ENCODE data around the gene STARD6.

The STARD6 gene

GRCh38 chr18:54382733-54383252, 25.1 kb upstream of the STARD6 start:
- Histone ChIP-seq H3K4me1 (ENCODE audit: control insufficient read depth, insufficient read depth, low read length) (no peaks in the 10 kb centered on the region), H3K9ac (ENCODE audit: low read length) (no peak overlapping the region), H3K27ac (ENCODE audit: low read depth, low read length) (no peak overlapping the region), H3K4me3 (ENCODE audit: low read length) (no peak overlapping the region), H3K36me3 (ENCODE audit: control insufficient read depth, insufficient read depth, low read length) (no peaks in the 10 kb centered on the region), H3K27me3 (ENCODE audit: control insufficient read depth, insufficient read depth, low read length) (no peaks in the 10 kb centered on the region)

GRCh38 chr18:54382076-54382475, 24.4 kb upstream of the STARD6 start:
- Histone ChIP-seq H3K36me3 (ENCODE audit: control insufficient read depth, insufficient read depth, low read length) (no peaks in the 10 kb centered on the region), H3K4me3 (ENCODE audit: low read length) (no peak overlapping the region), H3K27me3 (ENCODE audit: control insufficient read depth, insufficient read depth, low read length) (no peaks in the 10 kb centered on the region), H3K4me1 (ENCODE audit: control insufficient read depth, insufficient read depth, low read length) (no peaks in the 10 kb centered on the region), H3K9ac (ENCODE audit: low read length) (no peak overlapping the region), H3K27ac (ENCODE audit: low read depth, low read length) (no peak overlapping the region)

- Histone ChIP-seq H3K36me3 (ENCODE audit: control insufficient read depth, insufficient read depth, low read length) (no peaks in the 10 kb centered on the region), H3K4me1 (ENCODE audit: control insufficient read depth, insufficient read depth, low read length) (no peaks in the 10 kb centered on the region), H3K9ac (ENCODE audit: low read length) (no peak overlapping the region), H3K4me3 (ENCODE audit: low read length) (no peak overlapping the region), H3K27ac (ENCODE audit: low read depth, low read length) (no peak overlapping the region), H3K27me3 (ENCODE audit: control insufficient read depth, insufficient read depth, low read length) (no peaks in the 10 kb centered on the region)
Measured at GRCh38 chr18:54381640-54382039, 24.0 kb upstream of the STARD6 start.

GRCh38 chr18:54378057-54378456, 20.4 kb upstream of the STARD6 start:
- Histone ChIP-seq H3K9ac (ENCODE audit: low read length) (no peak overlapping the region), H3K4me3 (ENCODE audit: low read length) (no peak overlapping the region), H3K36me3 (ENCODE audit: control insufficient read depth, insufficient read depth, low read length) (no peaks in the 10 kb centered on the region), H3K4me1 (ENCODE audit: control insufficient read depth, insufficient read depth, low read length) (no peaks in the 10 kb centered on the region), H3K27me3 (ENCODE audit: control insufficient read depth, insufficient read depth, low read length) (no peaks in the 10 kb centered on the region), H3K27ac (ENCODE audit: low read depth, low read length) (no peak overlapping the region)

- Histone ChIP-seq H3K4me1 (ENCODE audit: control insufficient read depth, insufficient read depth, low read length) (no peaks in the 10 kb centered on the region), H3K4me3 (ENCODE audit: low read length) (no peak overlapping the region), H3K36me3 (ENCODE audit: control insufficient read depth, insufficient read depth, low read length) (no peaks in the 10 kb centered on the region), H3K9ac (ENCODE audit: low read length) (no peak overlapping the region), H3K27ac (ENCODE audit: low read depth, low read length) (no peak overlapping the region), H3K27me3 (ENCODE audit: control insufficient read depth, insufficient read depth, low read length) (no peaks in the 10 kb centered on the region)
Measured at GRCh38 chr18:54360406-54360805, 2.7 kb upstream of the STARD6 start.

GRCh38 chr18:54359233-54359632, 1.6 kb upstream of the STARD6 start:
- no peak overlapping the region for H3K4me3 ChIP-seq (ENCODE audit: low read length)

GRCh38 chr18:54358495-54359040, 910 bp upstream of the STARD6 start:
- Histone ChIP-seq H3K4me1 (ENCODE audit: control insufficient read depth, insufficient read depth, low read length) (no peaks in the 10 kb centered on the region), H3K4me3 (ENCODE audit: low read length) (peak overlapping the region; percentile 90), H3K9ac (ENCODE audit: low read length) (no peak overlapping the region), H3K27me3 (ENCODE audit: control insufficient read depth, insufficient read depth, low read length) (no peaks in the 10 kb centered on the region), H3K36me3 (ENCODE audit: control insufficient read depth, insufficient read depth, low read length) (no peaks in the 10 kb centered on the region), H3K27ac (ENCODE audit: low read depth, low read length) (no peak overlapping the region)

More at GRCh38 chr18:54359233-54359632, 1.6 kb upstream of the STARD6 start:
- no peaks in the 10 kb centered on the region for H3K36me3 ChIP-seq (ENCODE audit: control insufficient read depth, insufficient read depth, low read length)
- H3K4me1 ChIP-seq (ENCODE audit: control insufficient read depth, insufficient read depth, low read length), result no peaks in the 10 kb centered on the region
- no peaks in the 10 kb centered on the region for H3K27me3 ChIP-seq (ENCODE audit: control insufficient read depth, insufficient read depth, low read length)
- no peak overlapping the region for H3K27ac ChIP-seq (ENCODE audit: low read depth, low read length)
- H3K9ac ChIP-seq (ENCODE audit: low read length), result no peak overlapping the region

- Histone ChIP-seq H3K4me3 (ENCODE audit: low read length) (peak overlapping the region; percentile 90), H3K9ac (ENCODE audit: low read length) (peak overlapping the region; percentile 29), H3K36me3 (ENCODE audit: control insufficient read depth, insufficient read depth, low read length) (no peaks in the 10 kb centered on the region), H3K27me3 (ENCODE audit: control insufficient read depth, insufficient read depth, low read length) (no peaks in the 10 kb centered on the region), H3K27ac (ENCODE audit: low read depth, low read length) (no peak overlapping the region), H3K4me1 (ENCODE audit: control insufficient read depth, insufficient read depth, low read length) (no peaks in the 10 kb centered on the region)
Measured at GRCh38 chr18:54357082-54357659, 487 bp downstream of the STARD6 start.

GRCh38 chr18:54351186-54351585, 6.5 kb downstream of the STARD6 start:
- H3K27me3 ChIP-seq (ENCODE audit: control insufficient read depth, insufficient read depth, low read length), result no peaks in the 10 kb centered on the region
- no peak overlapping the region for H3K4me3 ChIP-seq (ENCODE audit: low read length)
- H3K4me1 ChIP-seq (ENCODE audit: control insufficient read depth, insufficient read depth, low read length), result no peaks in the 10 kb centered on the region
- no peak overlapping the region for H3K27ac ChIP-seq (ENCODE audit: low read depth, low read length)
- H3K36me3 ChIP-seq (ENCODE audit: control insufficient read depth, insufficient read depth, low read length), result no peaks in the 10 kb centered on the region
- no peak overlapping the region for H3K9ac ChIP-seq (ENCODE audit: low read length)

- H3K4me3 ChIP-seq (ENCODE audit: low read length), result no peak overlapping the region
- no peaks in the 10 kb centered on the region for H3K27me3 ChIP-seq (ENCODE audit: control insufficient read depth, insufficient read depth, low read length)
- H3K36me3 ChIP-seq (ENCODE audit: control insufficient read depth, insufficient read depth, low read length), result no peaks in the 10 kb centered on the region
- no peak overlapping the region for H3K9ac ChIP-seq (ENCODE audit: low read length)
- H3K4me1 ChIP-seq (ENCODE audit: control insufficient read depth, insufficient read depth, low read length), result no peaks in the 10 kb centered on the region
- H3K27ac ChIP-seq (ENCODE audit: low read depth, low read length), result no peak overlapping the region
Measured at GRCh38 chr18:54338230-54338629, 19.4 kb downstream of the STARD6 start.

- Histone ChIP-seq H3K4me1 (ENCODE audit: control insufficient read depth, insufficient read depth, low read length) (no peaks in the 10 kb centered on the region), H3K27ac (ENCODE audit: low read depth, low read length) (no peak overlapping the region), H3K4me3 (ENCODE audit: low read length) (no peak overlapping the region), H3K36me3 (ENCODE audit: control insufficient read depth, insufficient read depth, low read length) (no peaks in the 10 kb centered on the region), H3K9ac (ENCODE audit: low read length) (no peak overlapping the region), H3K27me3 (ENCODE audit: control insufficient read depth, insufficient read depth, low read length) (no peaks in the 10 kb centered on the region)
Measured at GRCh38 chr18:54335638-54336173, 22.0 kb downstream of the STARD6 start.

- H3K27ac ChIP-seq (ENCODE audit: low read depth, low read length), result no peak overlapping the region
- H3K36me3 ChIP-seq (ENCODE audit: control insufficient read depth, insufficient read depth, low read length), result no peaks in the 10 kb centered on the region
- H3K4me1 ChIP-seq (ENCODE audit: control insufficient read depth, insufficient read depth, low read length), result no peaks in the 10 kb centered on the region
- no peaks in the 10 kb centered on the region for H3K27me3 ChIP-seq (ENCODE audit: control insufficient read depth, insufficient read depth, low read length)
- H3K4me3 ChIP-seq (ENCODE audit: low read length), result no peak overlapping the region
- no peak overlapping the region for H3K9ac ChIP-seq (ENCODE audit: low read length)
Measured at GRCh38 chr18:54330768-54331548, 26.7 kb downstream of the STARD6 start.
